Ammon's horn (tissue), 1 donor: ENCODE data around the gene HSFX2.
"Not testable (repeated sequence)": the region's sequence is repeated elsewhere in the genome, so short reads cannot be mapped to it uniquely, and the experiment has no call there.

ENCODE experiments used
- DNase-seq: peaks from one replicate; pipeline ENCODE4 v3.0.0-alpha.2; 2016; ENCODE audit warnings: low spot score

The HSFX2 gene

DNA sequence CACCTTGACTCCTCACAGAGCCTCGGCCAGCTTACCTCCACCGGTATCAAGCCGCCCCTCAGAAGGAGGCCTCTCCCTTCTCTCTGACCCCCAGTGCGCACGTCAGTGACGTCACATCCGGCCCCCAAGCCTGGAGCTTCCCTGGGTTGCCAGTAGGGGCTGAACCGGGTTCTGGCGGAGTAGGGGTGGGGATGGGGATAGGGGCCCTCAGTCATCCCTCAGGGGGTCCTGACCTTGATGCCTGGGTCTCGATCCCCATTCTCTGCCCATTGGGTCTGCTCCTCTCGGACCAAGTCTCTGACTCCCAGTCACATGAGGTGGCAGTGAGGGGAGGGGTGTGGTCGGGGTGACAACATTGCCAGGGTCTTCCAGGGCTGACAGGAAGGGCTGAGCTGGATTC is 7.8 kb downstream of the HSFX2 start, which contains the start of gene MAGEA9B:
Gene MAGEA9B, minus strand, starts transcription at position 101 of the 400 bp plus-strand sequence. CDS start 4,280 bp downstream, outside the sequence.
- DNase-seq, result not testable (repeated sequence)

DNA sequence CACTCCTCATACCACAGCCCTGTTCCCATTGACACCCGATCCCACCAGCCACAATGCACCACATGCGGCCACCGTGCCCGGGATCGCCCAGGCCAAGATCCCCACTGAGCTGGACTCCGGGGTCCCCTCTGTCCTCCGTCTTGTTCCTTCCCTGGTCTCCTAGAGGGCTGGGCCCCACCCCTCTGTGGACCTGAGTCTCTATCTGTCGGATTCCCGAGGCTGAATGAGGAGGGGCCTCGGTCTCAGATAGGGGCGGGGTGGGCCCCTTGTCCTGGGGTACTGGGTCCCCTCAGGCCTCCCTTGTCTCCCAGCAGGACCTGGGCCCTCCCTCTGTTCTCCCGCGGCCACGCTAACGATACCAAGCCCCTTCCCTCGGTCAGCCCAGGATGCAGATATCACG is 9.5 kb downstream of the HSFX2 start:
- DNase-seq, result not testable (repeated sequence)

DNA sequence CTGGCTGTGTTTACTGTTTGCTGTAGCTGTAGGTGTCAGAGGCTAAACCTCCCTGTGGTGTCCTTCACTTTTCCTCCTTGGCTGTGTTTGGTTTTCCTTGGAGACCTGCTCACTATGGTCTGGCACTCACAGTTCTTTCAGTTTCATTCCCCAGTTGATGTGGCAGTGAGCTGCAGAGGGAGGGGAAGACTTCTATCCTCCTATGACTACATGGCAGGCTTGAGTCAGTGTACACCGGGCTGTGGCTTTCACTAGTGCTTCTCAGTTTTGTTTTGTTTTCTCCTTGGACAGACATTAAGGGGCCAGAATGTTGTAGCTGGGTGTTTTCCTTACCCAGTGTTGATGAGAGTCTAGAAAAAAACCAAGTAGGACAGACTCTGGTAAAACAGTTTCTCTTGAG is 21.7 kb downstream of the HSFX2 start:
- not testable (repeated sequence) for DNase-seq

DNA sequence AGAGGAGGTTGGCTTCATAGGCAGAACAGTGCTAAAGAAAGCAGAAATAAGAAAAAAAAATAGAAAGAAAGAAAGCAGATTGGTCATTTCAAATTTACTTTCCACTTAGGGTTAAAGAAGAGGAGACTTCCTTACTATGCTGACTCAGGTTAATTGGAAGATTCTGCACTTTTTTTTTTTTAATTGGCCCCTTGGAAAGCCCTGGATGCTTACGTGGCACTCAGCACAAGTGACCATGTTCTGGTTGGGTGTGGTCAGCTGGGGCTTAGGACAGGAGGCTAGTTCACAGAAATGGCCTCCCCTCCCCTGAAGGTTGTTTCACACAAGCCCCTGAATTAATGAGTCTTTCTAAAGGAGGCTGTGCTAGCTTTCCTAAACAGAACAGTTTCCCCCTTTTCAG is 22.4 kb downstream of the HSFX2 start:
- DNase-seq, result no peak

DNA sequence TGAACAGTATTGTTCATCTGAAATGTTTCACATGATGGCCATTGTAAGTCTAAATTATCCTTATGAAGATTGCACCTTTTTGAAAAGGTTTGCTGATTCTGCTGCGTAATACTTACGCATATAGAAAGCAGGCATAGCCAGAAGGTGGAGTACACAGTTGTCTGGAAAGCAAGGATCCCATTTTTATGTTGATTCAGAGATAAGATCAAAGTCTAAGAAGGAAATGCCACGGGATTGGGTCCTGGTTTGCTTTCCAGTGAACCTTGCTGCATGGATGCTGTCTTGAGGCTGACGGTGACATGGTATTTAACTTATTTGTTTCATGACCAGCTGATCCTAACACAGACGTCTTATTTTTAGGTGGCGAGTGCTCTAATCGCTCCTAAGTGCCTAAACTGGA is 23.3 kb downstream of the HSFX2 start:
- DNase-seq, result no peak

DNA sequence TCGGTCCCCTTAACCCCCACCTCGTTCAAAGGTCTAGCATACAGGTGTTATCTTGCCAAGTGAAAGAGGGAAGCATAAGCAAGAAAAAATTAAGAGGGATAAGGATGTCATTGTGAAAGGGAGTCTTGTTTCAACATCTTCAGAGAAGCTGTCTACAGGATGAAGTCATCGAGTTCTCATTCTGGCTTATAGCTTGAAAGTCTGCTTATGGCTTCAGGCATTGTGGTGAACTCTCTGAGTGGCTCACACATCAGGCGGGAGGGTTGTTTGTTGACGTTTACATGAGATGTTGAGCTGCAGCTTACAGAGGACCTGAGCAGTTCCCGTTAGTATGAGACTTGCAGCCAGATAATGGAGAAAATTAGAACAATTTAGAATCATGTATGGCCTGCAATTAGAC is 24.4 kb downstream of the HSFX2 start:
- no peak for DNase-seq

DNA sequence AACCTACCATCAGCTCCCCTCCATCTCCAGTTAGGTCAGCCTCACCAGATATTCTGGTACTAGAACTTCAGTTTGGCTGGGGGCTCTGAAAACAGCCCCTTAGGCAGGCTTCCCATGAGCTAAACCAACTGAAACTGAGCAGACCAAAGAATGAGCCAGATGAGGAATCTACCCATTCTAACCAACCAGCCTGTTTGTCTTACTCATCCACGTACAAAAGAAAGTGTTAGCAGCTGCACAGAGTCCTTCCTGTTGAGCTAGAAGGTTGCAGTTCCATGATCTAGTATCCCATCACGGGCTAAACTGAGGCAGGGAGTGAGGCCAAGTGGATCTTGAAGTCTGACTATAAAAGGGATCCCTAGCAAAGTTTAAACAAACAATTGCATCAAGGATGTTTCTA is 25.3 kb downstream of the HSFX2 start:
- no peak for DNase-seq

DNA sequence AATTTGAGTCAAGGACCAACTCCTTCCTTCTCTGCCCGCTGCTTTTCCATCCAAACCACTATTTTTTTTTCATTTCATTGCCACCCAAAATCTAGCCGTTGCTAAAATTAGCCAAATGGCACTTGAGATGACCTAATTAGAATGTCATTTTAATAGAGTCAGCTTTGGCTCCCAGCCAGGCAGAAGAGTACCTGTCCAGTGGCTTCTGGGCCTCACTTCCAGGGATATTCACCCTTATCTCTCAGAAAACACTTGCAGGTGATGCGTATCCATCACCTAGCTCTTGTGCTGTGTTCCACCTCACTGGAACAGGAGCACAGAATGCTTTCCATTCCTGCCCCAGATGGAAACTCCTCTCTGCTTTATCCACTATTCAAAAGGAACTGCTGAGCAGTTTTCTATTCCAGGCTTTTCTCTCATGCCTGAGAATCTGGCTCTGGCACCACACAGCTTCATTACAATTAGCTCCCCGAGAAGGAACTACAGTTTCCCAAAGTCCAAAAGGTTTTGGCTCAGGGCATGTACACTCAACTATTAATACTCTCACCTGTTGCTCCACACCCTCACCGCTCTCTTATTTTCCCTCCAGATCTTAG is 26.3 kb downstream of the HSFX2 start:
- DNase-seq, result no peak

DNA sequence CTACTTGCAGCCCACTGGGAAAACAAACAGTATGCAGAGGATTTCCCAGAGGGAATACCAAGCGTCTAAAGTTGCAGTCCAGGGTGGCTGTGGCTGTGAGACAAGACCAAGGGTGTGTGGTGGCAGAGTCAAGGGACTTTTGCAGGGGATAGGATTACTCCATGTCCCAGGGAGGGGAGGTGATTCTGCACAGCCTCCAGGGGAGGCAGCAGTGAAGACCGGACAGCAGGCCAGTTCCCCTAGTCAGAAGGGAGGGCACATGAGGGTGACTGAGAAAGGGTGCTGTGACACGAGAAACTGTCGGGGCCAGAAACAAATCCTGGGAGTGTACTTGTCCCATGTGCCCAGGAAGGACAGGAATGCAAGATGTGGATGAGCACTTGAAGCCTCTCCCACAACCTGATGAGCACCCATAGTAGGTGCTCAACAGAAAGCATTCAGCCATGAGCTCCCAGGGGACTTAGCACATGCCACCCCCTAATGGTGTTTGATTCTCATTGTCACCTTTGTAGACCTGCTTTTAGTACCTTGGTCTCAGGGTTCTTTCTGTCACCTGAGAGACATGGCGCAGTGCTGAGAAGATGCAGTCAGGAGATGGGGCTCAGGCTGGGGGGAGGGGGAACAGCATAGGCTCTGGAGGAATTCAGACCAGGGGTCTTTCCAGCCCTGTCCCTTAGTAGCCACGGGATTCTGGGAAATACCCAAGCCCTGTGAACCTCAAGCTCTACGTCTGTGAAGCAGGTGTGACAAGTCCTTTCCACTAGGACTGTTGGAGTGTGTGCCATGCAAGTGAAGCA is 27.3 kb downstream of the HSFX2 start:
- DNase-seq, result no peak

DNA sequence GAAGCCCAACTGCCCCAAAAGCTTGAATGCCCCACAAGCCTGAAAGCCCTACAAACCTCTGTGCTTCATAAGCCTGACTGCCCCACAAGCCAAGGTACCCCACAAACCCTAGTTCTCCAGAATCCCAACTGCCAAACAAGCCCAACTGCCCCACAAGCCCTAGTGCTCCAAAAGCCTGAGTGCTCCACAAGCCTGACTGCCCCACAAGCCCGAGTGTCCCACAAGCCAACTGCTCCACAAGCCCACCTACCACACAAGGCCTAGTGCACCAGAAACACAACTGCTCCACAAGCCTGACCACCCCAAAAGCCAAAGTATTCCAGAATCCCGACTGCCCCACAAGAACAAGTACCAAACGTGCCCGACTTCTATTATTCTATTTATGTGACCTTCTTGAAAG is 31.8 kb downstream of the HSFX2 start:
- no peak for DNase-seq

DNA sequence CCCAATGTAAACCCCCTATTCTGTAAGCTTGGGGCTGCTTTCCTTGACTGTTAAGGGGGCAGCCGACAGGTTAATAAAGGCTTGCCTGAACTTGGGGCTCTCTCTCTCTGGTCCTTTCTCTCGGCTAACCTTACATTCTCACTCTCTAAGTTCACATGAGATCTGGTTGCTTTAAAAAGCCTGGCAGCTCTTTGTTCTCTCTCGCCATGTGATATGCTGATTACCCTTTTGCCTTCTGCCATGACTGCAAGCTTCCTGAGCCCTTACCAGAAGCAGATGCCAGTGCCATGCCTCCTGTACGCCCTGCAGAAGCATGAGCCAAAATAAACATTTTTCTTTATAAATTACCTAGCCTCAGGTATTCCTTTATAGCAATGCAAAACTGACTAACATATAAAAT is 39.9 kb downstream of the HSFX2 start:
- not testable (repeated sequence) for DNase-seq

DNA sequence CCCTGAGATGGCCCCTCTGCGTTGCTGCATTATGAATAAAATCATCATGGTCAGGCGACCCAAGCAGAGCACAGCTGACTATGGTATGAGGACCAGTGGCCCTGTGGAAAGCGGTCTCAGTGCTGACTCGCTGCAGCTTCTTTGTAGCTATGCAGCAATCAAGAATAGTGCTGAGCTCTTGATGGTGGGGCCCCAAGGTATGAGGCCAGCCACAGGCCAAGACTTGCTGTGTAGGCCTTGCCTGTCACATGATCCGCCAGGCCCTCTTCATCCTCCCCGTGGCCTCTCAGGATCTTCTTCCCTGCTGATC is 43.2 kb downstream of the HSFX2 start:
- DNase-seq, result not testable (repeated sequence)

DNA sequence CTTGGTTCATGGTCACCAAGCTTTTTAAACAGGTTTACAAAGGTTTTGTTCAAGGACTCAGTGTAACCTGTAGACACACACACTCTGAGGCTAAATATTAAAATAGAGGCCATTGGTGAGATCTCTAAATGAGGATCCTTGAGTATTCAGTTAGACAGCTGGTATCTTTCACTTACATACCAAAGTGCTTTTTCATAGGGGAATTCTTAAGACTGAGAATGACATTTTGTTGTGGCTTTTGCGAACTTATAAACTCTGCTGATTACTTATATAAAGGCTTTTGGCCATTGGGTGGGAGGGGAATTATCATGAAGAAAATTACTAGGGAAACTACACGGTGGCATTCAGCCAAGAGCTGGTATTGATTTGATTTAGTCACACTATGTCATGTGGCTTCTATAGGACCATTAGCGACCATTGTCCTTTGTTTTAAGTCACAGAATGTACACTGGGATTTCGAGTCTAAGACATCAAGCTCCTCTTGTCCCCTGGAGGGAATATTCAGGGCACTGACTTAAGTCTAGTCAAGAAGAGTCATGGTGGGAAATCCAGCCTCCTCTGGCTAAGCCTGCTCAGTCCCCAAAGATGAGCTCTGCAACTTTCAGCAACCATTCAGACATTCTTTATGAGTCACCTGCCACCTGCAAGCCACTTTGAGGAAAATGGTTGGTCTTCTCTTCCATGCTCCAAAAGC is 43.7 kb downstream of the HSFX2 start:
- not testable (repeated sequence) for DNase-seq

DNA sequence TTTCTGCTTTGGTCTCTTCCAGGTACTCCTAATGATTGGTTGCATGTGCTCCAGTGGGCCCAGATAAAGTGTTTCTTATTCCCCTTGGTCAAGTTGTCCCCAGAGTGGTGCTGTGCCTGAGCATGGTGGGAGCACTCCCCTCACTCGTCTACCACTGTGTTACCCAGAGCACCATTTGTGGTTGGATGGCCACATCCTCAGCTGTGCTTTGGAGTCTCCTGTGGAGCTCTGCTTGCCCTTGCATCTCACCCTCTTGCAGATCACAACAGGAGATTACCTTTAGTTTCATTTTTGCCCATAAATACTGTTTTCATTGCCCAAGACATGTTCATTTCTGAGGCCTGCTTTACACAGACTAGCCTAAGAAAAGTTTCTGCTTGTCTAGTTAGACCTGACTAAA is 44.7 kb downstream of the HSFX2 start:
- not testable (repeated sequence) for DNase-seq

DNA sequence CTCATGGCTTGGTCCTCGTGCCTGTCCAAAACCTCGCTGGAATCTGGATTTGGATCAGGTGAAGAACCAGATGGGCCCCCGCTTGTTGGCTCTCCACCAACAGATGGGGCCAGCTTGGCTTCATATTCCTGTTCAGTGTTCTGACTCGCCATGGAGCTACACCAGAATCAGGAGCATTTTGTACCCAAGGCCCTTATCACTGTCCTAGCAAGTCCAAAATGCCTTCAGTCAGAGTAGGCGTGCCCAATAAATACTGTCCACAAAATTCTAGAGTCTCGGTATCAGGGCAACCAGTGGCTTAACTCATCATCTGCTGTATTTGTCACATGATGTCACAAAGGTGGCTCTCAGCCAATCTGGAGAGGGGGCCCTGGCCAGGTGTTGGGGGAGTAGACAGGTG is 45.4 kb downstream of the HSFX2 start, which contains the start of gene HSFX3:
Gene HSFX3, minus strand, starts transcription at position 224 of the 400 bp plus-strand sequence. Its CDS starts 72 bp downstream, at position 152.
- not testable (repeated sequence) for DNase-seq

DNA sequence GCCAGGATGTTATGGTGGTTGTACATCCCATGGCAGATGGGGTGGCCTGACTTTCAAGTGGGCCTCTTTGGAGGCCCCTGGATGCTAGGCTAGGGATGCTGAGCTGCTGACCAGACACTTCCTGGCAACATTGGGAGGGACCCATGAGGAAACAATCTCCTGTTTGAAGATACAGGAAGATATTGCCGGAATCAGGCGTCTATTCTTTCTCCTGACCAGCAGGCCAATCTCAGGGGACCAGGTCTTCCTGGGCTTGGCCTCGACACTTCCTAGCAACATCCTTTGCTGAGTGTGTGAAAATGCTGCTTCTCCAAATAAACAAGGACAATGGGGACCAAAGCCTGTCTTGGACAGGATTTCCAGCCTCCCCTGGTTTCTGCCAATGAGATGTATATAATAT is 47.3 kb downstream of the HSFX2 start:
- not testable (repeated sequence) for DNase-seq

DNA sequence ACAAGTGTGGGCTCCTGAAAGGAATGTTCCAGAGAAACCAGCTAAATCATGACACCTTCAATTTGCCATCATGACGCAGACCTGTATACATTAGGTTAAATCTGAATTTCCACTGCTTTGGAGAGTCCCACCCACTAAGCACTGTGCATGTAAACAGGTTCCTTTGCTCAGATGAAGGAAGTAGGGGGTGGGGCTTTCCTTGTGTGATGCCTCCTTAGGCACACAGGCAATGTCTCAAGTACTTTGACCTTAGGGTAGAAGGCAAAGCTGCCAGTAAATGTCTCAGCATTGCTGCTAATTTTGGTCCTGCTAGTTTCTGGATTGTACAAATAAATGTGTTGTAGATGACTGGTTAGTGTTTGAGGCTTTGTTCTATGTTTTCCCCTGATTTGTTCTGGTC is 48.2 kb downstream of the HSFX2 start:
- not testable (repeated sequence) for DNase-seq

DNA sequence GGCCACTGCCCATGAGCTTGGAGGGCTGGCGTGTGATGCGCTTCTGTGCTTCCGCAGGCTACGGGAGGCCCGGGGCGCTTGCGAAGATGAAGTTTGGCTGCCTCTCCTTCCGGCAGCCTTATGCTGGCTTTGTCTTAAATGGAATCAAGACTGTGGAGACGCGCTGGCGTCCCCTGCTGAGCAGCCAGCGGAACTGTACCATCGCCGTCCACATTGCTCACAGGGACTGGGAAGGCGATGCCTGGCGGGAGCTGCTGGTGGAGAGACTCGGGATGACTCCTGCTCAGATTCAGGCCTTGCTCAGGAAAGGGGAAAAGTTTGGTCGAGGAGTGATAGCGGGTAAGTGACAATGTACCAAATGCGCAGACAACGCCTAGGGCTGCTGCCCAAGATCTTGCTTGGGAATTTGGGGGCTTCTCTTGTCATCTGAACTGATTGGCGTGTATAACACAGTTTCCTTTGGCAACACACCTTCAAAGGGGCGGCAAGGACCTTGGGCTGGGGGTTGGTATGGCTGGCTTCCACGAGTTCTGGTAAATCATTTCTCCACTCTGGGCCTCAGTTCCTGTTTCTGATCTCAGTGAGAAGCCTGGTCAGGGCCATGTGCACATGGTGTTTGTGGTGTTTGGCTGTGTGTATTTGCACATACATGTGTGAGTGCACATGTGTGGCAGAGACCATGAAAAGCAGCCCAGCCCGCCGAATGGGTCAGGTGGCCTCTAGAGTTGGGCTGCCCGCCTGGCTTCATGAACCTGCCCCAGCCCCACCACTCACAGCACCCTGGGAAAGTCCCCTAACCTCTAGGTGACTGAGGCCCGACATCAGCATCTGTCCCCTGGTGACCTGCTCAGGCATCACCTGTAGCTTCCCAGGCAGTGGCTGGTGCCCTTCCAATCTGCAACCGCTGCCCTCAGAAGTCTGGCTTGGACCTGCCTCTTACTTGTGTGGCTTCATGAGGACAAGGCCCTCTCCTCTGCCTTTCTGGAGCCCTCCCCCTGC is 49.3 kb downstream of the HSFX2 start:
- DNase-seq, result peak; percentile 14
